ENCODE results near the gene CD200. TPM values are rescaled to one million over a fixed set of nuclear protein-coding genes. Genes with fewer than 3 reads are reported as not detected.

Gene CD200
- total RNA-seq, 1 experiment from 2014 or later = not detected

GRCh38 chr3:112349557-112349956 is 16.6 kb downstream of the CD200 start:
- H3K9me3 ChIP-seq (ENCODE audit: low read length) = no peaks in the 10 kb centered on the region
- H3K9me2 ChIP-seq (replicated peaks; ENCODE audit: insufficient read depth, low read length) = no peaks in the 10 kb centered on the region
- no peaks in the 10 kb centered on the region for H4K20me1 ChIP-seq (ENCODE audit: insufficient read depth, low read depth, low read length)
- no peak overlapping the region for H3K4me2 ChIP-seq (ENCODE audit: low read depth, low read length, poor library complexity, severe bottlenecking)
- DNase-seq = no peak
- no peaks in the 10 kb centered on the region for H3K36me3 ChIP-seq (ENCODE audit: insufficient read depth, low read length)
- H2AFZ ChIP-seq (ENCODE audit: low read length) = no peak overlapping the region
- peaks cover 7% of the 10 kb centered on the region for H3K4me1 ChIP-seq (ENCODE audit: low read length)
- H3K9ac ChIP-seq (ENCODE audit: low read length) = no peak overlapping the region
- H3K27me3 ChIP-seq (ENCODE audit: low read length) = no peaks in the 10 kb centered on the region
- H3K79me2 ChIP-seq (ENCODE audit: low read length) = no peaks in the 10 kb centered on the region
- H3K4me3 ChIP-seq (ENCODE audit: low read length) = no peak overlapping the region
- no peak overlapping the region for H3K27ac ChIP-seq (ENCODE audit: low read length)

DNA sequence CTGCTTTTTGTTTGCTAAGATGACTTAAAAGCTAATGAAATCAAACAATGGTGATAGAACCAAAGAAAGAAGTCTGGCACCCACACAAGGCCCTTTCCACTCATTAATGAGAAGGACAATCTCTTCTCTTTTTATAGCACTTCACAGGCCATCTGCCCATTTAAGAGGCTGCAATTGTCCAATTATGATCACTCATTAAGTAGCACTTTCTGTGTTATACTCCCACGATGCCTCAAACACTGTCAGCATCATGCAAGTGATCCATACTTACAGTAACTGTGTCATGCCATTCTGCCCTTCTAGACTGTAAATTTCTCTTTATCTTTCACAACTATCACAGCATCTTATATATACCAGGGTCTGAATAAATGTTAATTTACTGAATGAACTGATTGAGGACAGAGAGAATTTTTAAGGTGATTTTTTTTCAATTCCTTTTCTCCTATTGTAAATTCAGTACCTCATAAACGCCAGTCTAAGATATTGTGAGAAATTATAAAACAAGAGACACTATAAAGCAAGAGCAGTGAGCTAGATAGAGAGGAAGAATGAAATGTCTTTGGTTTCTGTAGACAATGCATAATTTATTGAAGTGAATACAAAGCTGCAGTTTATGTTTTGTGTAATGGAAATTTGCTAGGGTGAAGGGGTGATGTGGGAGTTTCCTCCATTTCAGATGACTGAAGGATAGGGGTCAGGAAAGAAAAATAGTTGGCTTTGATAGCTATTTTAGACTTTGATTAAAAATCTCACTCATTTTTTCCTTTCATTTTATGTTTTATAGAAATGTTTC is 17.3 kb downstream of the CD200 start:
- Histone ChIP-seq H3K4me3 (ENCODE audit: low read length) (no peak overlapping the region), H3K4me1 (ENCODE audit: low read length) (peaks cover 7% of the 10 kb centered on the region), H2AFZ (ENCODE audit: low read length) (no peak overlapping the region), H4K20me1 (ENCODE audit: insufficient read depth, low read depth, low read length) (no peaks in the 10 kb centered on the region), H3K9ac (ENCODE audit: low read length) (no peak overlapping the region), H3K9me3 (ENCODE audit: low read length) (no peaks in the 10 kb centered on the region), H3K36me3 (ENCODE audit: insufficient read depth, low read length) (no peaks in the 10 kb centered on the region), H3K79me2 (ENCODE audit: low read length) (no peaks in the 10 kb centered on the region), H3K9me2 (replicated peaks; ENCODE audit: insufficient read depth, low read length) (no peaks in the 10 kb centered on the region), H3K4me2 (ENCODE audit: low read depth, low read length, poor library complexity, severe bottlenecking) (no peak overlapping the region), H3K27ac (ENCODE audit: low read length) (no peak overlapping the region), H3K27me3 (ENCODE audit: low read length) (no peaks in the 10 kb centered on the region)
- no peak for DNase-seq

GRCh38 chr3:112351036-112351435 is 18.1 kb downstream of the CD200 start:
- H3K9ac ChIP-seq (ENCODE audit: low read length) = no peak overlapping the region
- no peak overlapping the region for H3K27ac ChIP-seq (ENCODE audit: low read length)
- H3K4me1 ChIP-seq (ENCODE audit: low read length) = peaks cover 7% of the 10 kb centered on the region
- no peak overlapping the region for H2AFZ ChIP-seq (ENCODE audit: low read length)
- no peaks in the 10 kb centered on the region for H3K9me3 ChIP-seq (ENCODE audit: low read length)
- DNase-seq = no peak
- H3K4me2 ChIP-seq (ENCODE audit: low read depth, low read length, poor library complexity, severe bottlenecking) = no peak overlapping the region
- no peak overlapping the region for H3K4me3 ChIP-seq (ENCODE audit: low read length)
- H4K20me1 ChIP-seq (ENCODE audit: insufficient read depth, low read depth, low read length) = no peaks in the 10 kb centered on the region
- no peaks in the 10 kb centered on the region for H3K27me3 ChIP-seq (ENCODE audit: low read length)
- no peaks in the 10 kb centered on the region for H3K9me2 ChIP-seq (replicated peaks; ENCODE audit: insufficient read depth, low read length)
- H3K79me2 ChIP-seq (ENCODE audit: low read length) = no peaks in the 10 kb centered on the region
- no peaks in the 10 kb centered on the region for H3K36me3 ChIP-seq (ENCODE audit: insufficient read depth, low read length)

- no peaks in the 10 kb centered on the region for H3K79me2 ChIP-seq (ENCODE audit: low read length)
- no peak overlapping the region for H3K4me3 ChIP-seq (ENCODE audit: low read length)
- H3K4me2 ChIP-seq (ENCODE audit: low read depth, low read length, poor library complexity, severe bottlenecking) = no peak overlapping the region
- no peak overlapping the region for H3K27ac ChIP-seq (ENCODE audit: low read length)
- H3K9ac ChIP-seq (ENCODE audit: low read length) = no peak overlapping the region
- no peaks in the 10 kb centered on the region for H3K36me3 ChIP-seq (ENCODE audit: insufficient read depth, low read length)
- DNase-seq = no peak
- no peaks in the 10 kb centered on the region for H3K27me3 ChIP-seq (ENCODE audit: low read length)
- H3K4me1 ChIP-seq (ENCODE audit: low read length) = peaks cover 7% of the 10 kb centered on the region
- no peak overlapping the region for H2AFZ ChIP-seq (ENCODE audit: low read length)
- no peaks in the 10 kb centered on the region for H4K20me1 ChIP-seq (ENCODE audit: insufficient read depth, low read depth, low read length)
- no peaks in the 10 kb centered on the region for H3K9me3 ChIP-seq (ENCODE audit: low read length)
- no peaks in the 10 kb centered on the region for H3K9me2 ChIP-seq (replicated peaks; ENCODE audit: insufficient read depth, low read length)
These were observed 18.9 kb downstream of the CD200 start for GRCh38 chr3:112351823-112352222.

GRCh38 chr3:112352720-112353119 is 19.8 kb downstream of the CD200 start:
- peaks cover 7% of the 10 kb centered on the region for H3K4me1 ChIP-seq (ENCODE audit: low read length)
- no peaks in the 10 kb centered on the region for H3K27me3 ChIP-seq (ENCODE audit: low read length)
- H3K36me3 ChIP-seq (ENCODE audit: insufficient read depth, low read length) = no peaks in the 10 kb centered on the region
- H3K9ac ChIP-seq (ENCODE audit: low read length) = no peak overlapping the region
- no peaks in the 10 kb centered on the region for H3K79me2 ChIP-seq (ENCODE audit: low read length)
- H3K9me3 ChIP-seq (ENCODE audit: low read length) = no peaks in the 10 kb centered on the region
- DNase-seq = no peak
- no peak overlapping the region for H3K4me3 ChIP-seq (ENCODE audit: low read length)
- H2AFZ ChIP-seq (ENCODE audit: low read length) = no peak overlapping the region
- no peaks in the 10 kb centered on the region for H4K20me1 ChIP-seq (ENCODE audit: insufficient read depth, low read depth, low read length)
- H3K9me2 ChIP-seq (replicated peaks; ENCODE audit: insufficient read depth, low read length) = no peaks in the 10 kb centered on the region
- H3K4me2 ChIP-seq (ENCODE audit: low read depth, low read length, poor library complexity, severe bottlenecking) = no peak overlapping the region
- no peak overlapping the region for H3K27ac ChIP-seq (ENCODE audit: low read length)

GRCh38 chr3:112353365-112353764 is 20.4 kb downstream of the CD200 start:
- Histone ChIP-seq H3K27ac (ENCODE audit: low read length) (no peak overlapping the region), H3K4me1 (ENCODE audit: low read length) (peaks cover 7% of the 10 kb centered on the region), H2AFZ (ENCODE audit: low read length) (no peak overlapping the region), H3K79me2 (ENCODE audit: low read length) (no peaks in the 10 kb centered on the region), H3K9ac (ENCODE audit: low read length) (no peak overlapping the region), H3K27me3 (ENCODE audit: low read length) (no peaks in the 10 kb centered on the region), H3K9me3 (ENCODE audit: low read length) (no peaks in the 10 kb centered on the region), H3K4me2 (ENCODE audit: low read depth, low read length, poor library complexity, severe bottlenecking) (no peak overlapping the region), H4K20me1 (ENCODE audit: insufficient read depth, low read depth, low read length) (no peaks in the 10 kb centered on the region), H3K9me2 (replicated peaks; ENCODE audit: insufficient read depth, low read length) (no peaks in the 10 kb centered on the region), H3K4me3 (ENCODE audit: low read length) (no peak overlapping the region), H3K36me3 (ENCODE audit: insufficient read depth, low read length) (no peaks in the 10 kb centered on the region)
- no peak for DNase-seq

DNA sequence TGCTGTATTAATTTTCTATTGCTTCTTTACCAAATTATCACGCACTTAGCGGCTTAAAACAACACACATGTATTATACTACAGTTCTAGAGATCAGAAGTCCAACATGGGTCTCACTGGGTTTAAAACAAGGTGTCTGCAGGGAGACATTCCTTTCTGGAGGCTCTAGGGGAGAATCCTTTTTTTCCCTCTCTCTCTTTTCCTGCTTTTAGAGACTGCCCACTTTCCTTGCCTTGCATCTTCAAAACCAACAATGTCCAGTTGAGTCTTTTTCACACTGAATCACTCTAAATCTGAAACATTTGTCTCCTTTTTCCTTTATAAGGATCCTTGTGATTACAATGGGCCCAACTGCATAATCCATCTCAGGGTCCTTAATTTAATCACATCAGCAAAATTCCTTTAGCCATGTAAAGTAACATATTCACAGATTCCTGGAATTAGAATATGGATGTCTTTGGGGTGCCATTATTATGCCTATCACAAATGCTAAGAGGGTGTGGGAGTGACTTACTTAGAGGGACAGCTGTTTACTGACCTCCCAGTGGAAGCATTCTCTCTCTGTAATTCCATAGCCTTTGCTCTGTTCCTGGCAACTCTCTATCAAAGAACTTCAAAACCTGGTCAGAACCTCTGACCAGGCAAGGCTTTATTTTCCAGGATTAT is 21.8 kb downstream of the CD200 start:
- Histone ChIP-seq H3K4me1 (ENCODE audit: low read length) (peaks cover 7% of the 10 kb centered on the region), H3K27ac (ENCODE audit: low read length) (no peak overlapping the region), H3K79me2 (ENCODE audit: low read length) (no peaks in the 10 kb centered on the region), H3K4me2 (ENCODE audit: low read depth, low read length, poor library complexity, severe bottlenecking) (no peak overlapping the region), H2AFZ (ENCODE audit: low read length) (no peak overlapping the region), H4K20me1 (ENCODE audit: insufficient read depth, low read depth, low read length) (no peaks in the 10 kb centered on the region), H3K9me3 (ENCODE audit: low read length) (no peaks in the 10 kb centered on the region), H3K9ac (ENCODE audit: low read length) (no peak overlapping the region), H3K36me3 (ENCODE audit: insufficient read depth, low read length) (no peaks in the 10 kb centered on the region), H3K9me2 (replicated peaks; ENCODE audit: insufficient read depth, low read length) (no peaks in the 10 kb centered on the region), H3K27me3 (ENCODE audit: low read length) (no peaks in the 10 kb centered on the region), H3K4me3 (ENCODE audit: low read length) (no peak overlapping the region)
- DNase-seq = no peak

- Histone ChIP-seq H3K27me3 (ENCODE audit: low read length) (no peaks in the 10 kb centered on the region), H3K9me2 (replicated peaks; ENCODE audit: insufficient read depth, low read length) (no peaks in the 10 kb centered on the region), H3K4me1 (ENCODE audit: low read length) (peaks cover 7% of the 10 kb centered on the region), H3K4me2 (ENCODE audit: low read depth, low read length, poor library complexity, severe bottlenecking) (no peak overlapping the region), H2AFZ (ENCODE audit: low read length) (no peak overlapping the region), H3K4me3 (ENCODE audit: low read length) (no peak overlapping the region), H3K9ac (ENCODE audit: low read length) (no peak overlapping the region), H3K27ac (ENCODE audit: low read length) (no peak overlapping the region), H3K79me2 (ENCODE audit: low read length) (no peaks in the 10 kb centered on the region), H3K9me3 (ENCODE audit: low read length) (no peaks in the 10 kb centered on the region), H4K20me1 (ENCODE audit: insufficient read depth, low read depth, low read length) (no peaks in the 10 kb centered on the region), H3K36me3 (ENCODE audit: insufficient read depth, low read length) (no peaks in the 10 kb centered on the region)
- DNase-seq = no peak
These were observed 22.3 kb downstream of the CD200 start for GRCh38 chr3:112355307-112355687.
